ENCODE results near the gene GNL1.
A peak's percentile ranks its signal among the peaks of the same experiment; 100 is the strongest.

GNL1 gene

GRCh38 chr6:30494291-30494861 is 61.9 kb downstream of the GNL1 start:
- DNase-seq, result no peak

- peak; percentile 82 for DNase-seq
Observed at GRCh38 chr6:30493643-30494250, 62.5 kb downstream of the GNL1 start.

GRCh38 chr6:30491991-30492952 is 64.0 kb downstream of the GNL1 start:
- DNase-seq, result no peak

All from activated CD8-positive, alpha-beta memory T cell treated with anti-CD3 and anti-CD28 coated beads for 24 hours (primary cell).